Measurements from ENCODE around the gene ANKRD18A.

Gene ANKRD18A

GRCh38 chr9:38620483-38621433 lies at the start of gene ANKRD18A:
Gene ANKRD18A (minus strand): TSS chr9:38620596. CDS start chr9:38620285, 311 bp downstream.
- no peak for FAIRE-seq

GRCh38 chr9:38668791-38669466 lies 48.5 kb upstream of the ANKRD18A start:
- no peak for FAIRE-seq

DNA sequence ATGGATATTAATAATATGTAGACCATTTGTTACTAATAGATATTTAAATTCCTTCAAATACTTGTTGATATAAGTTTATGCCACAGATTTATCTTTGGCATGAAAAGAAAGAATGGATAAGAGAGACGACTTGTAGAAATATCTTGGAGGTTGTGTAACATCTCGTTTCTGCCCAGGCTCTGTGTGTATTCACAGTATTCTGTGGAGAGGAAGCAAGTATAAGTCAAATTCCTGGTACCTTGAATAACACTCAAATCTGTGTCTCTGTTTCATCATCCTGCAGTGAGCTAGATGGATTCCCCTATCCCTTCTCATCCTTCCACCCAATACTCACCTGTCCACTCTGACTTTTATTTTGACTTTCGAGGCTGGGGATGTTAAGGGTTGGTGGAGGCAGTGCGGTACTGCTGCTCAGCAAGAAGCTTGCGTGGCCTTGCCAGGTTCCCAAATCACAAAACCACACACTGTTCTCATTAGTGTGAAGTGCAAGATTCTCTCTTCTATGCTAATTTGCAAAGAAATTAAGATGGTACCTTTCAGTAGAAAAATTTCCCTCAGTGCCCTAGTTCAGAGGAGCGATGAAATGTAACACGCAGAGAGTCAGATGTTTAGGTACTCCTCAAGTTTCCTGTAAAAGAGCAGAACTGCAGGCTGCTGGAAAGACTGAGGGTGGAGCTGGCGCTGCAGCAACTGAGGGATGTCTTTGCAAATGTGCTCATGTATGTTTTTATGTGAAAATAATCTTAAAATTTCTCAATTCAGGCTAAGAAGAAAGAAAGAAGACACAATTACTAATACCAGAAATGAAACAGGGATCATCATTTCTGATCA lies 42.6 kb upstream of the ANKRD18A start:
- FAIRE-seq: no peak

- no peak for FAIRE-seq
Measured at GRCh38 chr9:38659538-38659937, 39.1 kb upstream of the ANKRD18A start.

DNA sequence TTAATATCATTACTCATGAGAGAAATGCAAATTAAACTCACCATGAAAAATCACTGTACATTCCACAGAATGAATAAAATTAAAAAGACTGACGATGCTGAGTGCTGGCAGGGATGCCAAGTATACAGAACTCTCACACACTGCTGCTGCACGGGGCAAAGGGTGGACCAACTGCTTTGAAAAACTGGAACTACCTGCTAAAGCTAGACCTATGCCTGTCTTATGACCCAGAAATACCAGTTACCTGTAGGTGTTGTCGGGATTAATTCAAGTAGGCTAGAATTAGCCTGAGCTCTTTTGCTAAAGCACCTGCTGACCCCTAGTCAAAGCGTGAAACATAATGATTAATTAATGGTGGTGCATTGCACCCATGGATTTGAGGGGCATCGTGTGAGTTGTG lies 36.5 kb upstream of the ANKRD18A start:
- FAIRE-seq: no peak

GRCh38 chr9:38652486-38652885 lies 32.1 kb upstream of the ANKRD18A start:
- FAIRE-seq: no peak

GRCh38 chr9:38652044-38652443 lies 31.6 kb upstream of the ANKRD18A start:
- no peak for FAIRE-seq

DNA sequence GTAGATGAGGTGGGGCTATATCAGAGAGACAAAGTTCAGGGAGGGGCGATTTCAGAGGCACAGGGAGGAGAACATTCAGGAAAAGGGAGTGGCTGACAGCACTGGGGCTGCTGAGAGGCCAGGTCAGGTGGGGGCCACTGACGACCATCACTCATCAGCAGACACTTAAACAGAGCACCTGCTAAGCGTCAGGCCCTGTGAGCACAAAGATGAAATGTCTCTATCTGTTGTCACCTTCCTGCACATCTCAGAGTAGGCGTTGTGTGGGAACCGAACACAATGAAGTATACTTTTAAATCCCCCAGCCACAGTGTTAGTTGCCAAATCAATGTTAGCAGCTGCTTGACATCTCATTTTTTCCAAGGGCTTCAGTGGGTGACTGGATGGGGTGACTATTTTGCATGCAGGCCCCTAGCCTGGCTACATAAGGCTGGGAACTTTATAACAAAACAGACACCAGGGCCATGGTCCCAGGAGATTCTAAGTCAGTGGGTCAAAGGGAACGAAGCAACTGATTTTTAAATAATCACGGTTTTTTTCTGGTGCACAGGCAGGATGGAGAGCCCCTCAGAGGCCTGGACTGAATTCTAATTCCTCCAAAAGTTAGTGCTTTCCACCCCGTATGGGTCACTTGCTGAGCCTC lies 31.1 kb upstream of the ANKRD18A start:
- no peak for FAIRE-seq

DNA sequence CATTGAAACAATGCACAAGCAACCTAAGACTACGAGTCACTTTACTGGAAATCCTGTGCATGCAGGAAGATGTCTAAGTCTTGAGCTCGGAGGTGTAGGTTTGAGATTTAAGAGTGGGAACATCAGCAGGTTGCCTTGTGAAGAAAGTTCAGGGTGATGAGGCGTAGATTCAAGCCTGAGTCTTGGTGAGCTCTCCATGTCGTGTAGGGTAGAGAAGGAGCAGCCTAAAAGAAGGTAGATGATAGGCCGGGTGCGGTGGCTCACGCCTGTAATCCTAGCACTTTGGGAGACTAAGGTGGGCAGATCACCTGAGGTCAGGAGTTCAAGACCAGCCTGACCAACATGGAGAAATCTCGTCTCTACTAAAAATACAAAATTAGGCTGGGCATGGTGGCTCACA lies 30.2 kb upstream of the ANKRD18A start:
- no peak for FAIRE-seq

GRCh38 chr9:38649731-38650363 lies 29.5 kb upstream of the ANKRD18A start:
- no peak for FAIRE-seq

GRCh38 chr9:38644601-38645000 lies 24.2 kb upstream of the ANKRD18A start:
- no peak for FAIRE-seq

DNA sequence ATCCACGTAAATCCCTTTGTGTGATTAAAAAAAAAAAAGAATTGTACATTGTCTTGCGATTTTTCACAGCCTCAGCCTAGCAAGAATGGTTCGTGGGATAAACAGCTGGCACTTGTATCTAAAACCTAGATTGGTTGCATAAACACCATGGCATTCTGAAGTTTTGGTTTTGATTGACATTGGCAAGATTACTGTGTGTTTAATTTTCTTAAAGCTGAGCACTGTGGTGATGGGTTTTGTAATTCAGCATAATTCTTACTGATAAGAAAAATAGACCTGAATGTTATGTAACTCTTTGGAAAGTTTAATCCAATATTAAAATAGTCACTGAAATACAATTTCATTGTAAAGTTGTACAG lies 23.4 kb upstream of the ANKRD18A start:
- FAIRE-seq: no peak

DNA sequence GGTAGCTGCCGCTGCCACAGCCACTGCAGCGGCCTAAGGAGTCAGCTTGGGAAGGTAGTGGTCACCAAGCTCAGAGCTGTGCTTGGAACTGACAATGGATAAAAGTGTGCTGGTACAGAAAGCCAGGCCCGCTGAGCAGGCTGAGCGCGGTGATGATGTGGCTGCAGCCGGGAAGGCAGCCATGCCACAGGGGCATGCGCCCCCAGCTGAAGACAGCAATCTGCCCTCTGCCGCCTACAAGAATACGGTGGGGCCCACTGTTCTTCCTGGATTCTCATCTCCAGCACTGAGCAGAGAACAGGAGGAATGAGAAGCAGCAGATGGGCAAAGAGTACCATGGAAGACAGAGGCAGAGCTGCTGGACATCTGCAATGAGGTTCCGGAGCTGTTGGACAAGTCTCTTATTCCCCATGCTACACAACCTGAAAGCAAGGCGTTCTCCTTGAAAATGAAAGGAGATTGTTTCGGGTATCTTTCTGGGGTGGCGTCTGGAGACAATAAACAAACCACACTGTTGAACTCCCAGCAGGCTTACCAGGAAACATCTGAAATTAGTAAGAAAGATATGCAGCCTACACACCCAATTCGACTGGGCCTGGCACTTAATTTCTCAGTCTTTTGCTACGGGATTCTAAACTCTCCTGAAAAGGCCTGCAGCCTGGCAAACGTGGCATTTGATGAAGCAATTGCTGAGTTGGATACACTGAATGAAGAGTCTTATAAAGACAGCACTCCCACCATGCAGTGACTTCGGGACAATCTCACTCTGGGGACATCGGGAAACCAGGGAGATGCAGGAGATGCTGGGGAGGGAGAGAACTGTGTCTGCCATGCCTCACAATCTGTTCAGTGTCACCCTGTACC lies 22.8 kb upstream of the ANKRD18A start:
- no peak for FAIRE-seq

- no peak for FAIRE-seq
Measured at GRCh38 chr9:38641985-38642864, 21.8 kb upstream of the ANKRD18A start.

DNA sequence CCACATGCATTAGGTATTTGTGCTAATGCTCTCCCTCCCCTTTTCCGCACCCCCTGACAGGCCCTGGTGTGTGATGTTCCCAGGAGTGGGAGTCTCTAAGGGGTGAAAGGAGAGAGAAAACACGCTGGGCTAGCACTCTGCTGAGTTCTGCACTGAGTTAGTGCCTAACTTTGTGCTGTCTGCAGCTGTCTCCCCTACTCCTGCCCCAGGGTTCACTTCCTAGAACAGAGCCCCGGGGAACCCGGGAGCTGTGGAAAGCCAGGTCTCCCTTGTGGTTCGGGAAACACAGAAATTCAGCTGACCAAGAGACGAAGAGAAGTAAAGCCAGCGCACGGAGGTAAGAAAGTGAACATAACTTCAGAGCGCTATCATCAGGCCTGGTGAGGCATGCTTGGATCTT lies 20.7 kb upstream of the ANKRD18A start:
- FAIRE-seq: no peak

DNA sequence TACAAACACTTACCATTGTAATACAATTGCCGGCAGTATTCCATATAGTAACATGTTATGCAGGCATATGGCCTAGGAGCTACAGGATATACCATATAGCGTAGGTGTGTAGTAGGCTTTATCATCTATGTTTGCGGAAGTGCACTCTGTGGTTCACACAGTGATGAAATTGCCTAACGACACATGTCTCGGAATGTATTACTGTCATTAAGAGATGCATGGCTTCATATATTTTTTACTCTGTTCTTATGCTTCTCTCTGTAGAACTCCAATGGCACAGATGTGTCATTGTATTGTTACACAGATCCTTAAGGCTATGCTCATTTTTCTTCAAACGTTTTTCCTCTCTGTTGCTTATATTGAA lies 19.2 kb upstream of the ANKRD18A start:
- FAIRE-seq: no peak

GRCh38 chr9:38638881-38639576 lies 18.6 kb upstream of the ANKRD18A start:
- no peak for FAIRE-seq

DNA sequence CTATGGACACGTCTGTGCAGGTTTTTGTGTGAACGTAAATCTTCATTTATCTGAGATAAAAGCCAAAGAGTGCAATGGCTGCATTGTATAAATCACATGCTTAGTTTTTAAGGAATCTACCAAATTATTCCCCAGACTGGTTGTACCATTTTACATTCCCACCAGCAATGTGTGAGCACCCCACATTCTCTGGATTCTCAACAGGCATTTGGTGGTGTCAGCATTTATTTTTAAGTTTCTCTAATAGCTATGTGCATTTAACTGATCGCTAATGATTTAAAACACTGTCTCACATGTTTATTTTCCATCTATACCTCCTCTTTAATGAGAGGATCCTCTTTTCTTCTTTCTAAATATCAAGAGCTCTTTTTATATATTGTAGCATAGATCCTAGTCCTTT lies 13.9 kb upstream of the ANKRD18A start:
- FAIRE-seq: no peak

- FAIRE-seq: no peak
Measured at GRCh38 chr9:38629511-38629910, 9.1 kb upstream of the ANKRD18A start.

DNA sequence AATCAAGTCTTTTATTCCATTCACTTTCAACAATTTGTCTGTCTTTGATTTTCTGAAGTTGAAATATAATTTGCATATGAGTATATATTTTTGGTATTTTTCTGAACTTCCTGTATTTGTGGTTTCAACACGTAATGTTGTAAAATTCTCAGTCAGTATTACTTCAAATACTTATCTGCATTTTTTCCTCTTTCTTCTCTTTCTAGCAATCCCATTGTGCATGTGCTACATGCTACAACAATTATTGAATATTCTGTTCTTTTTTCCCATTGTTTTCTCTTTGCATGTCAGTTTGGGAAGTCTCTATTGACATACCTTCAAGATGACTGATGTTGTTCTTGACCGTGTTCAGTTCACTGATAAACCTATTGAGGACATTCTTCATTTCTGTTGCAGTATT lies 5.6 kb upstream of the ANKRD18A start:
- no peak for FAIRE-seq

Measured in colon (tissue), 2 donors.